Gastroesophageal sphincter (tissue), 4 donors: ENCODE measurements around the gene ABCC2. TPM values are rescaled to one million over a fixed set of nuclear protein-coding genes. Genes with fewer than 3 reads are reported as not detected.

Source experiments
- ATAC-seq: fragments of 150-250 bp; one replicate; pipeline ENCODE4 v1.9.1; 2016; ENCODE audit warnings: mild to moderate bottlenecking, moderate library complexity
- H3K27ac ChIP-seq, 4 donors: fragments of 200-600 bp; sonication (generic) in 3 of 4; 1 replicate in 3 of 4; 2 replicates in 1 of 4; pipeline ENCODE4 v1.5.1; 2016 to 2019
- H3K27me3 ChIP-seq: fragments of 200-600 bp; sonication (generic); one replicate; pipeline ENCODE4 v1.5.1; 2019
- H3K36me3 ChIP-seq, 2 donors: fragments of 200-600 bp; sonication (generic); one replicate each; pipeline ENCODE4 v1.5.1; 2019; ENCODE audit warnings: control low read depth in 1 of 2
- H3K4me1 ChIP-seq, 3 donors: fragments of 200-600 bp; sonication (generic); 1 replicate in 2 of 3; 2 replicates in 1 of 3; pipeline ENCODE4 v1.5.1; 2016 to 2019; ENCODE audit warnings: control low read depth in 2 of 3
- H3K4me3 ChIP-seq, 2 donors: fragments of 200-600 bp; sonication (generic); one replicate each; pipeline ENCODE4 v1.5.1; 2019; ENCODE audit warnings: mild to moderate bottlenecking in 1 of 2, moderate library complexity in 1 of 2
- H3K9me3 ChIP-seq, 3 donors: fragments of 200-600 bp; sonication (generic); one replicate each; pipeline ENCODE4 v1.5.1; 2017 to 2019; ENCODE audit warnings: control low read depth in 2 of 3
- CTCF ChIP-seq, 4 experiments: fragments of 200-600 bp in 2 of 4; fragments of 450-650 bp in 2 of 4; sonication (generic) in 1 of 4; IDR thresholded peaks; one replicate each; pipeline ENCODE4 v1.5.1; 2017 to 2019; ENCODE audit warnings: antibody characterized with exemption in 4 of 4, mild to moderate bottlenecking in 2 of 4, moderate library complexity in 2 of 4
- EP300 ChIP-seq: sonication (generic); formaldehyde crosslinking; IDR thresholded peaks from one replicate; pipeline ENCODE4 v1.6.1; 2017; ENCODE audit warnings: antibody characterized with exemption, mild to moderate bottlenecking
- POLR2A ChIP-seq, 2 donors: fragments of 450-650 bp; IDR thresholded peaks; one replicate each; pipeline ENCODE4 v1.6.1; 2017; ENCODE audit warnings: antibody characterized with exemption in 2 of 2, mild to moderate bottlenecking in 2 of 2, moderate library complexity in 1 of 2
- POLR2AphosphoS5 ChIP-seq: sonication (generic); formaldehyde crosslinking; IDR thresholded peaks from one replicate; pipeline ENCODE4 v1.6.1; 2017; ENCODE audit warnings: antibody characterized with exemption
- WGBS, 2 donors: methylation state at CpG; one replicate each; pipeline ENCODE4 v1.1.5; 2018; ENCODE audit warnings: low coverage in 1 of 2; 5-methylcytosine and 5-hydroxymethylcytosine counted together
- total RNA-seq, 4 donors: library from RNA; depleted of rRNA; stranded (reverse); fragments of >200 nt; gene quantifications; one replicate each; pipeline ENCODE4 v1.1.0, GENCODE V29; 2016

The ABCC2 gene
- total RNA-seq, 4 donors from 2014 or later = 0.46 to 1.5 (median 0.73) TPM

GRCh38 chr10:99853655-99854054 is 71.2 kb downstream of the ABCC2 start:
- no peak for ATAC-seq
- Histone ChIP-seq H3K4me1 (peaks cover 0 to 12% (median 0%) of the 10 kb centered on the region in 3 donors), H3K4me3 (no peak overlapping the region), H3K9me3 (no peaks in the 10 kb centered on the region), H3K36me3 (peaks cover 0 to 3% of the 10 kb centered on the region in 2 donors), H3K27me3 (no peaks in the 10 kb centered on the region), H3K27ac (no peak overlapping the region)
- 59 to 79% methylated on average over 3 of the region's 3 CpGs for WGBS, 2 donors
- no peak for TF ChIP-seq POLR2A (IDR thresholded peaks at IDR 0.05)
- no peak for TF ChIP-seq EP300
- no peak for TF ChIP-seq POLR2AphosphoS5
- TF ChIP-seq CTCF (IDR thresholded peaks at IDR 0.05) = no peak

DNA sequence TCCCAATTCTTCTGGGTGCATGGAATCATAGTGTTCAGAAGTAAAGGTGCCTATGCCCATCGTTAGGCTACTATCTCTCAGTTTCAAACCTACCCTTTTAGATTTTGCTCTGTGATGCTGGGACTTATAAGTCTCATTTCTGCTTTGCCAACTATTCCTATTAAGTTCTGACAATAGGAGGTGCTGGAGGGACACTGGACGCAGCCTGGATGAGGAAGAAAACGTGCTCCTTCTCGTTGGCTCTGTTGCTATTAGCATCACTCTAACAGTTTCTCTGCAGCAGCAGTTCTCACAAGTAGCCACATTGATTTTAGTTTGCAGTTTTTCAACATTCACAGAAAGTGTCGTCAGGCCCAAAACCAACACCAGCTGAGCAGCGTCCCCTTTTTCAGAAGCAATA is 72.4 kb downstream of the ABCC2 start:
- H3K4me3 ChIP-seq = no peak overlapping the region
- 15 to 34% methylated on average over 5 of the region's 6 CpGs for WGBS, 2 donors
- TF ChIP-seq CTCF (IDR thresholded peaks at IDR 0.05) = peak; percentile 14 to 61 (median 46)
- no peak for TF ChIP-seq EP300
- H3K36me3 ChIP-seq = peaks cover 0 to 3% of the 10 kb centered on the region in 2 donors
- peaks cover 0 to 7% (median 0%) of the 10 kb centered on the region in 3 donors for H3K4me1 ChIP-seq
- peak; percentile 60 for ATAC-seq
- H3K27me3 ChIP-seq = no peaks in the 10 kb centered on the region
- no peaks in the 10 kb centered on the region for H3K9me3 ChIP-seq
- no peak overlapping the region for H3K27ac ChIP-seq

- no peak overlapping the region for H3K4me3 ChIP-seq
- peaks cover 0 to 3% of the 10 kb centered on the region in 2 donors for H3K36me3 ChIP-seq
- H3K27me3 ChIP-seq = no peaks in the 10 kb centered on the region
- ATAC-seq = no peak
- H3K27ac ChIP-seq = no peak overlapping the region
- H3K4me1 ChIP-seq = no peaks in the 10 kb centered on the region
- 74 to 79% methylated on average over 2 to 8 of the region's 8 CpGs for WGBS, 2 donors
- H3K9me3 ChIP-seq = no peaks in the 10 kb centered on the region
- TF ChIP-seq CTCF (IDR thresholded peaks at IDR 0.05) = no peak
- TF ChIP-seq EP300 = no peak
- TF ChIP-seq POLR2AphosphoS5 = no peak
- no peak for TF ChIP-seq POLR2A (IDR thresholded peaks at IDR 0.05)
Observed at GRCh38 chr10:99855479-99856071, 73.1 kb downstream of the ABCC2 start.

- 93% methylated on average over 6 of the region's 8 CpGs; no CpG with 5 or more reads in 1 of the 2 donors for WGBS, 2 donors
- no peak for TF ChIP-seq POLR2AphosphoS5
- no peak for TF ChIP-seq CTCF (IDR thresholded peaks at IDR 0.05)
- TF ChIP-seq POLR2A (IDR thresholded peaks at IDR 0.05) = no peak
- TF ChIP-seq EP300 = no peak
- Histone ChIP-seq H3K9me3 (no peaks in the 10 kb centered on the region), H3K27ac (no peak overlapping the region), H3K27me3 (no peaks in the 10 kb centered on the region), H3K4me1 (no peaks in the 10 kb centered on the region), H3K4me3 (no peak overlapping the region), H3K36me3 (no peaks in the 10 kb centered on the region)
- no peak for ATAC-seq
Observed at GRCh38 chr10:99858849-99859248, 76.4 kb downstream of the ABCC2 start.

- Histone ChIP-seq H3K4me1 (no peaks in the 10 kb centered on the region), H3K4me3 (no peak overlapping the region), H3K36me3 (no peaks in the 10 kb centered on the region), H3K9me3 (no peaks in the 10 kb centered on the region), H3K27me3 (no peaks in the 10 kb centered on the region), H3K27ac (no peak overlapping the region)
- no peak for TF ChIP-seq EP300
- no peak for TF ChIP-seq CTCF (IDR thresholded peaks at IDR 0.05)
- no peak for TF ChIP-seq POLR2AphosphoS5
- TF ChIP-seq POLR2A (IDR thresholded peaks at IDR 0.05) = no peak
- ATAC-seq = no peak
- WGBS, 2 donors = 40 to 55% methylated on average over 1 to 3 of the region's 5 CpGs
Observed at GRCh38 chr10:99859585-99859984, 77.1 kb downstream of the ABCC2 start.
